Measurements from ENCODE around the gene KANK2.
A peak's percentile ranks its signal among the peaks of the same experiment; 100 is the strongest.
"Not testable (repeated sequence)": the region's sequence is repeated elsewhere in the genome, so short reads cannot be mapped to it uniquely, and the experiment has no call there.

The KANK2 gene

DNA sequence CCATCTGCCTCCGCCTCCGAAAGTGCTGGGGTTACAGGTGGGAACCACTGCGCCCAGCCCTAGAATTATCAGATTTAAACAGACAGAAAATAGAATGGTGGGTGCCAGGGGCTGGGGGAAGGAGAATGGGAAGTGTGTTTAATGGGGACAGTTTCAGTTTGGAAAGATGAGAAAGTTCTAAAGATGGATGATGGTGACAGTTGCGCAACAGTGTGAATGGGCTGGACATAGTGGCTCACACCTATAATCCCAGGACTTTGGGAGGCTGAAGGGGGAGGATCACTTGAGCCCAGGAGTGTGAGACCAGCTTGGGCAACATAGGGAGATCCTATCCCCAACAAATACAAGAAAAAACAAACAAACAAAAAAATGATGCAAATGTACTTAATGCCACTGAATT, 15.9 kb downstream of the KANK2 start:
- in situ Hi-C loops (cut with MboI; ENCODE audit: low sequenced_read_pairs, unreplicated experiment), result no loop called here
- TF ChIP-seq, protein P1, sequence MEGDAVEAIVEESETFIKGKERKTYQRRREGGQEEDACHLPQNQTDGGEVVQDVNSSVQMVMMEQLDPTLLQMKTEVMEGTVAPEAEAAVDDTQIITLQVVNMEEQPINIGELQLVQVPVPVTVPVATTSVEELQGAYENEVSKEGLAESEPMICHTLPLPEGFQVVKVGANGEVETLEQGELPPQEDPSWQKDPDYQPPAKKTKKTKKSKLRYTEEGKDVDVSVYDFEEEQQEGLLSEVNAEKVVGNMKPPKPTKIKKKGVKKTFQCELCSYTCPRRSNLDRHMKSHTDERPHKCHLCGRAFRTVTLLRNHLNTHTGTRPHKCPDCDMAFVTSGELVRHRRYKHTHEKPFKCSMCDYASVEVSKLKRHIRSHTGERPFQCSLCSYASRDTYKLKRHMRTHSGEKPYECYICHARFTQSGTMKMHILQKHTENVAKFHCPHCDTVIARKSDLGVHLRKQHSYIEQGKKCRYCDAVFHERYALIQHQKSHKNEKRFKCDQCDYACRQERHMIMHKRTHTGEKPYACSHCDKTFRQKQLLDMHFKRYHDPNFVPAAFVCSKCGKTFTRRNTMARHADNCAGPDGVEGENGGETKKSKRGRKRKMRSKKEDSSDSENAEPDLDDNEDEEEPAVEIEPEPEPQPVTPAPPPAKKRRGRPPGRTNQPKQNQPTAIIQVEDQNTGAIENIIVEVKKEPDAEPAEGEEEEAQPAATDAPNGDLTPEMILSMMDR (IDR thresholded peaks at IDR 0.05; ENCODE audit: borderline replicate concordance, control extremely low read depth, extremely low read depth, insufficient read depth, missing control alignments), result no peak
- no peak for DNase-seq (ENCODE audit: low spot score)

DNA sequence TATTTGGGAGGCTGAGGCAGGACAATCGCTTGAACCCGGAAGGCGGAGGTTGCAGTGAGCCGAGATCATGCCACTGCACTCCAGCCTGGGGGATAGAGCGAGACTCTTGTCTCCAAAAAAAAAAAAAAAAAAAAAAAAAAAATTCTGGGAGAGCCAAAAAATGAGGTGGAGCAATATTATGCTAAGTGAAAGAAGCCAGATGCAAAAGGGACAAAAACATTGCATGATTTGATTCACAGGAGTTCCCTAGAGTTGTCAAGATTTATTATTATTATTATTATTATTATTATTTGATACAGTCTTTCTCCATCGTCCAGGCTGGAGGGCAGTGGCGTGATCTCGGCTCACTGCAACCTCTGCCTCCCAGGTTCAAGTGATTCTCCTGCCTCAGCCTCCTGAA, 16.4 kb downstream of the KANK2 start:
- DNase-seq (ENCODE audit: low spot score); in situ Hi-C loops (cut with MboI; ENCODE audit: low sequenced_read_pairs, unreplicated experiment): not testable (repeated sequence)

- in situ Hi-C loops (cut with MboI; ENCODE audit: low sequenced_read_pairs, unreplicated experiment), result no loop called here
- TF ChIP-seq, protein P1 (IDR thresholded peaks at IDR 0.05; ENCODE audit: borderline replicate concordance, control extremely low read depth, extremely low read depth, insufficient read depth, missing control alignments), result no peak
- DNase-seq (ENCODE audit: low spot score), result no peak
Measured at GRCh38 chr19:11180346-11180745, 17.0 kb downstream of the KANK2 start.

DNA sequence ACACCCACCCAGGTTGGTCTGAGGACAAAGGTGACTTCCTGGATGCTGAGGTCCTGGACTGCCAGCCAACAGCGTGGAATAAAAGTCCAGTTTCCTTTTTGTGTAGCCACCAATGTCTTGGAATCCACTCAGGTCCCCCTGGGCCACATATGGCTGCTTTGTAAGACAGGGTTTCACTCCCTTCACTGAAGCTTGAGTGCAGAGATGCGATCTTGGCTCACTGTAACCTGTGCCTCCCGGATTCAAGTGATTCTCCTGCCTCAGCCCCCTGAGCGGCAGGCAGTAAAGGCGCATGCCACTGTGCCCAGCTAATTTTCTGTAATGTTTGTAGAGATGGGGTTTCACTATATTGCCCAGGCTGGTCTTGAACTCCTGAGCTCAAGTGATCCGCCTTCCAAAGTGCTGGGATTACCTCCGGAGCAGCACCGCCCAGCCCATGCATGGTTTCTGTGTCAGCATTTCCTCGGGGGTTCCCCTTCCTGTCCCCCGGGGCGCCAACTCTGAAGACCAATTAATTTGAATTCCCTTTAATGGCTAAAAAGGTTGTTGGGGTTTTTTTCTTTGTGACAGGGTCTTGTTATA, 17.5 kb downstream of the KANK2 start:
- TF ChIP-seq, protein P1 (IDR thresholded peaks at IDR 0.05; ENCODE audit: borderline replicate concordance, control extremely low read depth, extremely low read depth, insufficient read depth, missing control alignments), result no peak
- in situ Hi-C loops (cut with MboI; ENCODE audit: low sequenced_read_pairs, unreplicated experiment), result no loop called here
- peak; percentile 81 for DNase-seq (ENCODE audit: low spot score)

DNA sequence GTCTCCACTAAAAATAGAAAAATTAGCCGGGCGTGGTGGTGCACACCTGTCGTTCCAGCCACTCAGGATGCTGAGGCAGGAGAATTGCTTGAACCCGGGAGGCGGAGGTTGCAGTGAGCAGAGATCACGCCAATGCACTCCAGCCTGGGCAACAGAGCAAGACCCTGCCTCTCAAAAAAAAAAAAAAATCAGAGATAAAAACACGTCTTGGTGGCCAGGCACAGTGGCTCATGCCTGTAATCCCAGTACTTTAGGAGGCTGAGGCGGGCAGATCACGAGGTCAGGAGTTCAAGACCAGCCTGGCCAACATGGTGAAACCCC, 18.2 kb downstream of the KANK2 start:
- in situ Hi-C loops (cut with MboI; ENCODE audit: low sequenced_read_pairs, unreplicated experiment); DNase-seq (ENCODE audit: low spot score): not testable (repeated sequence)

GRCh38 chr19:11177592-11177991, 19.8 kb downstream of the KANK2 start:
- TF ChIP-seq, protein P1 (IDR thresholded peaks at IDR 0.05; ENCODE audit: borderline replicate concordance, control extremely low read depth, extremely low read depth, insufficient read depth, missing control alignments), result no peak
- in situ Hi-C loops (cut with MboI; ENCODE audit: low sequenced_read_pairs, unreplicated experiment), result no loop called here

GRCh38 chr19:11176466-11177193, 20.7 kb downstream of the KANK2 start:
- TF ChIP-seq, protein P1 (IDR thresholded peaks at IDR 0.05; ENCODE audit: borderline replicate concordance, control extremely low read depth, extremely low read depth, insufficient read depth, missing control alignments), result no peak
- in situ Hi-C loops (cut with MboI; ENCODE audit: low sequenced_read_pairs, unreplicated experiment), result no loop called here
- no peak for DNase-seq (ENCODE audit: low spot score)

More at GRCh38 chr19:11177592-11177991, 19.8 kb downstream of the KANK2 start:
- DNase-seq (ENCODE audit: low spot score), result no peak
